Activated gamma-delta T cell treated with Interleukin-2 at 50 U/mL for 16 hours (primary cell): ENCODE measurements around the gene OR2C1.

Experiments
- DNase-seq: peaks from one replicate; pipeline ENCODE4 v3.0.0-alpha.2; 2020

OR2C1 gene

DNA sequence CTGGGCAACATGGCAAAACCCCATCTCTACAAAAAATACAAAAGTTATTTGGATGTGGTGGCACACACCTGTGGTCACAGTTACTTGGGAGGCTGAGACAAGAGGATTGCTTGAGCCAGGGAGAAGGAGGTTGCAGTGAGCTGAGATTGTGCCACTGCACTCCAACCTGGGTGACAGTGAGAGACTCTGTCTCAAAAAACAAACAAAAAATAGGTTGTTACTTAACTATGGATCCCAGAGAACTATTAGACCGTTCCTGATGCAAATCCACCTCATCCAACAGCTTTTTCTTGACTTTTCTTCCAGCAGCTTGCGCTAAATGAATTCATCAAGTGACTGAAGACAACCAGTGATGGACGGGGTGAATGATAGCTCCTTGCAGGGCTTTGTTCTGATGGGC, at the start of gene OR2C1:
Gene OR2C1, plus strand, starts transcription at position 301 of the 400 bp plus-strand sequence. Its CDS starts 52 bp downstream, at position 353.
- no peak for DNase-seq

DNA sequence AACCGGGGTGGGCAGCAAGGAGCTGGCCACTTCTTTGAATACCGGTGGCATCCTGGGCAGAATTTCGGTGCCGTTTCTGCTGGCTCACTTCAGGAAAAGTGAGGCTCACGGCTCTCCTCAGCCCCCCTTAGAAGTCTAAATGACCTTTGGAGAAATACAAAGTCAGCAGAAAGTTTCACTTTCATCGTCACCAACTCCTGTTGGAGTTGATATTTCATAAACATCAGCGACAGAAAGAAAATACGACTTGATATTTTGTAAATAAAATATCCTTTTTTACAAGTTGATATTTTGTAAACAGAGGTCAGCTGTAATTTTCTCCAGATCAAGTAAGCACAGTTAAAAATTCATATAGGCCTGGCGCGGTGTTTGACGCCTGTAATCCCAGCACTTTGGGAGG, 49.6 kb upstream of the OR2C1 start:
- DNase-seq: no peak

DNA sequence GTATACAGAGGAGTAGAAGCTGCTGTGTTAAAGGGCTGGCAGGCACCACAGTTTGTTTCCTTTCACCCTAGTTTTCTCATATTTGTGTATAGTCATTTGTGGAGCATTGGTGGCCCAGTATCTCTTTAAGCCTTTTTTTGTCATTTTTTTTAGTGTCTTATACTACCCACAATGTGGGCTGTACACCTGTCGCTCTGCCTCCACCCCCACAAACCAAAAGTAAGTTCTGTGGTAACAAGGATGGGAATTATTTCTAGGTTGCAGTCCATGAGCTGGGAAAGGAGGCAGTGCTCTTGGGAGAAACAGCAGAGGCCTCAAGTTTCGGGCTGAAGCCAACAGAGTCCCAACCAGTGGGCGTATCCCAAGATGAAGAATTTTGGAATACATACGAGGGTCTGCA, 44.2 kb upstream of the OR2C1 start:
- DNase-seq: no peak

DNA sequence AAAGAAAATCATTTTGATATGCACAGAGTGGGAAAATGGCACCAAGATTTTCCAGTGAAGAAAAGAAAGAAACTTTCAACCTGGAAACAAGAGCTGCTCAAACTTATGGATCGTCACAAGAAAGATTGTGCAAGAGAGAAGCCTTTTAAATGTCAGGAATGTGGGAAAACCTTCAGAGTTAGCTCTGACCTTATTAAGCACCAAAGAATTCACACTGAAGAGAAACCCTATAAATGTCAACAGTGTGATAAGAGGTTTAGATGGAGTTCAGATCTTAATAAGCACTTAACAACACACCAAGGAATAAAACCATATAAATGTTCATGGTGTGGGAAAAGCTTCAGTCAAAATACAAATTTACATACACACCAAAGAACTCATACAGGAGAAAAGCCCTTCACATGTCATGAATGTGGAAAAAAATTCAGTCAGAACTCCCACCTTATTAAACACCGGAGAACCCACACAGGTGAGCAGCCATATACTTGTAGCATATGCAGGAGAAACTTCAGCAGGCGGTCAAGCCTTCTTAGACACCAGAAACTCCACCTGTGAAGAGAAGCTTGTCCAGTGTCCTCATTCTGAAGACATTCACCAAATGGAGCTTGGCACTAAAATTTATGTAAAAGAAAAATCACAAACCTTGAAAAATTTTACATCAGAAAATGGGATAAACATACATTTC, 38.2 kb upstream of the OR2C1 start:
- DNase-seq: no peak

DNA sequence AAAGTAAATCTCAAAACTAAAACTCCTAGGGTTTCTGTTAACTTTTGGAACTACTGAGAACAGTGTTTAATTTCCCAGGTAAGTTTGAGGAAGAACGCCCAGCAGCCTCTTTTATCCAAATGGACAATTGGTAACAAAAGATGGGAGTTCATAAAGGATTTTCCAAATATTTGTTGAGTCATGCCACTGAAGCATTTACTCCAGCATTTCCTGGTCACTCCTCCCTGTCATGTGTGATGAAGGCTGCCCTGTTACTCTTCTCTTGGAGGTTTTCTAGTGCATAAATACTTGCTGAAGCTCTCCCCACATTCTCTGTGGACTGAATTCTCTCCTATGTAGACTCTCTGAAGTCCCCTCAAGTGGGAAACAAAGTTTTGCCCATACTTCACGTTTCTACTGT, 33.9 kb upstream of the OR2C1 start:
- no peak for DNase-seq

DNA sequence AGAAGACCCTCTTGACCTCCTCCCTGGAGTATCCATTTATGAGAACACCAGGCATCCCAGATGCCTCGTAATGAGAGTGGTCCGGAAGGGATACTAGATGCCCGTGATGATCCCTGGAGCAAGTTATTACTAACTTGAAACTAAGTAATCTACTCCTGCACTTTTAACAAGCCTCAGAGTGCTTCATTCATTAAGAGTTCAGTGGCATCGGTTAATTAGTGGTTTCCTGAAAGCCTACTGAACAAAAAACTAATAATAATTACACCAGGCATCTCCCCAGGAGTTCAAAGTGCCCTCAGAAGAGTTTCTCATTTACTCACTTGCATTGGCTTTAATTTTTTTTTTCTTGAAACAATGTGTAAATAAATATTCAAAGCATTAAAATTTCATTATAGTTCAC, 28.2 kb upstream of the OR2C1 start:
- DNase-seq: no peak

DNA sequence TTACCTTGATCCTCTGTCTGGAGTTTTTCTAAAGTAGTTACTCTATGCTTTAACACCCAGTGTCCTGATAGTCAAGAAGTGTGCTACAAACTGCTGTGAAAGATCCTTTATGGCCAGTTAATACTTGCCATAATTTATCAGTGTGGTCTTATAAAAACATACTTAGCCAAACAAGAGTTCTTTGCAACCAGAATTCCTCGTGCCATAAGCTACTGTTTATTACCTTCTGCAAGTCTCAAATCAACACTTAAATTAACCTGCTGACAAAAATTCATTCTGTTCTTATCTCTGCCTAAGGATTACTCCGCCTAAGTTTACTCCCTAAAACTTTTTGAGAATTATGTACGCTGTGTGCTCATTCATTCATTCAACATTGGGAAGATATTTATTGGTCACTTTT, 27.6 kb upstream of the OR2C1 start:
- no peak for DNase-seq

DNA sequence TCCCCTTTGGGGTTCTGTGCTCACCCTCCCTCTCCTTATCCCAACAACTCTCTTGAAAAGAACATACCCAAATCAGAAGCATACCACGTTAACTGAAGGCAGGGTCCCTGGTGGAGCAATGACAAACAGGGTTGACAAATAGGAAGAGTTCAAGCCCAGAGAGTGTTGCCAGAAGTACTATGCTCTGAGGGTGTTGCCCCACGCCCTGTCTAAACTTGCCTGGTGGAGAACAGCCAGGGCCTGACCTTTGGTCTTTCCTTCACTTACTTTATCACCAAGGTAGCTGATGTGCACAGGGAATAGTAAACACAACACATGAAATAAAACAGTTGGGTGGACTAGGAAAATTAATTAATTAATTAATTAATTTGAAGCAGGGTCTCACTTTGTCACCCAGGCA, 27.0 kb upstream of the OR2C1 start:
- no peak for DNase-seq

DNA sequence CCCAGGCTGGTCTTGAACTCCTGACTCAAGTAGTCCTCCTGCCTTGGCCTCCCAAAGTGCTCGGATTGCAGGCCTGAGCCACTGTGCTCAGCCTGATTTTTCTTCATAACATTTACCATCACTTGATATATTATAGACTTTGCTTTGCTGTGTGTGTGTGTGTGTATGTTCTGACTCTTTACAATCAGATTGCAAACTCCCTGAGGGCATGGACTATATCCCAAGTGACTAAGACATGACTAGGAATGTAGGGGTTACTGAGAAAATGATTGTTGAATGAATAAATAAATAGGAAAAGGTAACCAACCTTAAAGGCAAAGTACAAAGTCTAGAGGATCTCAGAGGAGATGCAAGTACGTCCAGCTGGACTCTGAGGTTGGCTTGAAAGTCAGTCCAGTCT, 9.6 kb upstream of the OR2C1 start:
- DNase-seq: no peak

DNA sequence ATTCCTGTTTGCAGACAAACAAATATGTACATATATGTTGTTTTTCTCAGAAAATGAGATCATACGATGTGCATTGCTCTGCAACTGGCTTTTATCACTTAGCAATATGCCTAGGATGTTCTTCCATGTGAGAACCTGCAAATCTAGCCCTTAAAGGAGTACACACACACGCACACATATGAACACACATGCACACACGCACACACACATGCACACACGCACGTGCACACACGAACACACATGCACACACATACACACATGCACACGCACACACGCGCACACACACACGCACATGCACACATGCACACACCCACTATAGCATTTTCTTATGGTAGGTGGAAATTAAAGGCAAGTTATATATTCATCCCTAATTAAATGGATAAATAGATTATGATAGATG, 8.1 kb upstream of the OR2C1 start:
- DNase-seq: no peak

DNA sequence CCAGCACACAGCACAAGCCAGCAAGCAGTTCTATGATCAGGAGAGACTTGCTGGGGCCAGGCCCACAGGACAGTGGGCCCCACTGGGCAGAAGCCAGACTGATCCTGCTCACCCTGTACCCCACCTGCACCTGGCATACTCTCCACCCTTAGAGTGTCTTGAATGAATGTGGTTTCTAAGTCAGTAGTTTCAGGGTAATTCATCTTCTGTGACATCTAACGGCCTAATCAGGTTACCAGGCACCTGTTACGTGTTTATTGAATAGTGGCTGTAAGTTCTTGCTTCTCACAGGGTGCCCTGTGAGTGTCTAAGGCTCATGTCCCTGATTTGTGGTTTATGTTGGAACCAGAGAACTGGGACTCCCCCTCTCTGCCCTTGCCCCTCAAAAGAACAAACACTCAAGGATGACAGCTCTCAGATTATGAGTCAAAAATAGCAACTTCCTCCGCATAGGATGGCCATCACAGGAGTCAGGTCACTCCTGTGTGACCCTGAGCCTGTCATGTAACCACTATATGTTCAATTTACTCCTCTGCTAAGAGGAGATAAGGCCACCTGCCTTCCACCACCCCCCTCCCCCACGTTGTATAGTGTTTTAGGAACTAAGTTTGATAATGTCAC, 7.0 kb upstream of the OR2C1 start:
- no peak for DNase-seq

DNA sequence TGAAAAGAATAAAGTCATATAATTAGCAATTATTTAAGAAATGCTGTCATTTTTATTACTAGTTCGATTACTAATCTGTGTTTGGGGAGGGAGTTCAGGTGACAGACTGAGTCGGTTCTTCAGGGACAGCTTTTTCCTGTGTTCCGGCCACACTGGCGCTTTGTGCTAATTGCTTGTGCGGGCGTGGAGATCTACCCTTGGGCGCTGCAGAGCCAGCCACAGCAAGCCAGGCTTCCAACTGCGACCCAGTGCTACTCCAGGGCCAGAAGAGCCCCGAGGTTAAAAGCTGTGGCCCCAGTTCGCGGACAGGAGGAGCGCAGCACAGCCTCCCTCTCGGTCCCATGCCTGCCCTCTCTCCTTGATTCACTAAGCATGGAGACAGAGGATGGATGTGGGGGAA, 6.5 kb upstream of the OR2C1 start:
- no peak for DNase-seq

DNA sequence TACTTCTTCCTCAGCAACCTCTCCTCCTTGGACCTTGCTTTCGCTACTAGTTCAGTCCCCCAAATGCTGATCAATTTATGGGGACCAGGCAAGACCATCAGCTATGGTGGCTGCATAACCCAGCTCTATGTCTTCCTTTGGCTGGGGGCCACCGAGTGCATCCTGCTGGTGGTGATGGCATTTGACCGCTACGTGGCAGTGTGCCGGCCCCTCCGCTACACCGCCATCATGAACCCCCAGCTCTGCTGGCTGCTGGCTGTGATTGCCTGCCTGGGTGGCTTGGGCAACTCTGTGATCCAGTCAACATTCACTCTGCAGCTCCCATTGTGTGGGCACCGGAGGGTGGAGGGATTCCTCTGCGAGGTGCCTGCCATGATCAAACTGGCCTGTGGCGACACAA, 429 bp downstream of the OR2C1 start:
- no peak for DNase-seq

DNA sequence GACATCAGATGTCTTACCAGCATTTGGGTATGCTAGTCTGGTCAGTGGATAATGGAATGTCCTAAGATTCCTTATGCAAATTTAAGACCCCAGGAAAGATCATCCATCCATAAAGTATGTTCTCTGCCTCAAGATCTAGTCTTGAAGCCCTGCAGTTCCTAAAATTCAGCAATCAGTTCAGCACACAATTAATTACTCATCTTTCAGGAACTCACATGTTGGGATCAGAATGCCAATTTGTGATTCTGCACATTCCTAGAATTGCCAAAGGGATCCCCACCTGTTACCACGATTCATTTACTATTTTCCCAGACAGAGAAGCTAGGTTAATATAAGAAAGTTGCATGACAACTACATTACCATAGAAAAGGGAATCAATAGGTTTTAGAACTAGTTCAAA, 3.2 kb downstream of the OR2C1 start:
- DNase-seq: no peak

DNA sequence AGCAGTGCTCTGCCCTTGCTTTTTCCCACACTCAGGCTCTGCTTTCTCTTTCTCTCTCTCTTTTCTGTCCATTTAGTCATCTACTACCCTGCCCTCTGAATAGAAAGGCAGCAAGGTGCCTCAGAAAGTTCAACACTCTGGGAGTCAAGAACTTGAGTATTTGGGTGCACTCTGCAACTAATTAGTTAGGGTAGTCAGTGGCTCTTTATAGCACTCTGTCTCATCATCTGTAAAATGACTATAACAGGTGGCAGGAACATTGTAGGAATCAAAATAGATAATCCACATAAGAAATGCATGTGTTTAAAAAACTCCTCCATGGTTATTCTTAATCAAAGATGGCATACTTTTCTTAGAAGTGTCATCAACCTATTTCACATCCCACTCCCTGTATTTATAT, 7.2 kb downstream of the OR2C1 start:
- DNase-seq: no peak

DNA sequence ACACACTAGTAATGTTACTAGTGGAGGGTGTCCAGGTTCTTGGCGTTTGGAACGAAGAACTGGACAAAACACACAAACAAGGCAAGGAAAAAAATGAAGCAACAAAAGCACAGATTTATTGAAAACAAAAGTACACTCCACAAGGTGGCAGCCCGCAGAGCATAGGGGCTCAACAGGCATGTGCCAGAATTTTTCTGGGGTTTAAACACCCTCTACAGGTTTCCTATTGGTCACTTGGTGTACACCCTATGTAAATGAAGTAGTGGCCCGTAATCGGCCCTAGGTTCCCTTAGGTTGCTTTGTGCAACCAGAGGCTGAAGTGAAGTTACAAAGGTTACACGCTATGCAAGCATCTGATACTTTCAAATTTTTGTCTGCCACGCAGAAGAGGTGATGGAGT, 8.1 kb downstream of the OR2C1 start:
- DNase-seq: no peak

DNA sequence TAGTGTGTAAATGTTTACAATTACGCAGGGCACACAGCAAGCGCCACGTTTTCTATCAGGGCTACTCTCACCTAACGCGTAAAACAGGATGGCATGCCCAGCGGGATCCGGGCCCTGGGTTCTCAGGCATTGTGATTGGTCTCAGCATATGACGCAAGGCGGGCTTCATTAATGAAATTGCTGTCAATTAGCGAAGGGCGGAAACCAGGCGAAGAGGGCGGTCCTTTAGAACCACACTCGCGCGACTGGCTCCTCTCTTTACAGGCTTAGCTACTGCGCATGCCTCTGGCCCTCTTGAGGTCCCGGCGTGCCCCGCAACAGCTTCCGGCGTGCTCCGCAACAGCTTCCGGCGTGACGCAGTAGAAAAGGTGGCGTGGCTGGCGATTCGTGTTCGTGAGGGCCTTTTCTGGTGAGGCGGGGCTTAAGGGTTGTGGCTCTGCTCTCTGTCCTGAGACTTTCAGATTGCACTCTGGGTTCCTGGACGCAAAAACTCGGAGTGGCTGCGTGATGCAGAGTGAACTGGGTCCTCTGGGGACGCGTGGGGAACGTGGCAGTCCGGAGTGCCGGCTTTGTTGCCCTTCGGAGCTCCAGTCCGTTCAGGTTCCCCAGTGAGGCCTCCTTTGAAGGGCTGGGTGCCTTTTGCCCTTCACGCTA, 9.2 kb downstream of the OR2C1 start:
- peak; percentile 76 for DNase-seq

DNA sequence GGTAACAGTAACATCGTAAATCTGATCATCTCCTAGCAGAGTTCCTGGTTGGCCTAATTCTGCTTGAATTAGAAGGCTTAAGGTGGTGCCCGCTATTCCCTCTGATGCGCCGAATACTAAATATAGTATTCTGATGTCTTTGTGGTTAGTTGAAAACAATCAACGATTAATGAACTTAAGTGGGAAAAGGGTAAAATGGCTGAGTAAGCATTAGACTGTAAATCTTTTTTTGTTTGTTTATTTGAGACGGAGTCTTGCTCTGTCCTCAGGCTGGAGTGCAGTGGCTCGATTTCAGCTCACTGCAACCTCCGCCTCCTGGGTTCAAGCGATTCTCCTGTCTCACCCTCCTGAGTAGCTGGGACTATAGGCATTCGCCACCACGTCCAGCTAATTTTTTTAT, 13.4 kb downstream of the OR2C1 start:
- DNase-seq: no peak

DNA sequence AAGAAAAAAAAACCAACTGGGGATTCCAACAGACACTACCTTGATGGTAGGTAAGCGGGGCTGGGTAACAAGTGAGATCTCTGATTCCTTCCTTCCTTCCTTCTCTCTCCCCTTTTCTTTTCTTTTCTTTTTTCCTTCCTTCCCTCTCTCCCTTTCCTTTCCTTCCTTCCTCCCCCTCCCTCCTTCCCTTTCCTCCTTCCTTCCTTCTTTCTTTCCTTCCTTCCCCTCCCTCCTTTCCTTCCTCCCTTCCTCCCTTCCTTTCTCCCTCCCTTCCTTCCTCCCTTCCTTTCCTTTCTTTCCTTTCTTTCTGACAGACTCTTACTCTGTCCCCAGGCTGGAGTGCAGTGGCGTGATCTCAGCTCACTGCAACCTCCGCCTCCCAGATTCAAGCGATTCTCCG, 20.0 kb downstream of the OR2C1 start:
- DNase-seq: no peak

DNA sequence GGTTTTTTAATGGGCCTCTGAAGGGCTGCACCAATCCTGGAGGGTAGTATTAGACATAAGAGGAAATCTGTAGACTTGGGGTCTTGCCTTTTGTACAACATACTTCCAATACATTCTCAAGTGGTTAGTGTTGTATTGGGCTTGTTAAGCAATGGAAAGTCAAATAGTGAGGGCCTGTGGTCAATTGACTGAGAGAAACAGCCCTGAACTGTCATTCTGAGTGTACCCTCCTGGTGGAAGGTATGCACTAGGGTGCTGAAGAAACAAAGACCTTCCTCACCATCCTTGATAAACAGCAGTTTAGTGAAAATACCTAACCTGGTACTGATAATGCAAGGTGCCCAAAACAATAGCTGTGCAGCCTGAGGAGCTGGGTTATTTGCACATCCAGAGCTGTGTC, 22.2 kb downstream of the OR2C1 start:
- DNase-seq: no peak

DNA sequence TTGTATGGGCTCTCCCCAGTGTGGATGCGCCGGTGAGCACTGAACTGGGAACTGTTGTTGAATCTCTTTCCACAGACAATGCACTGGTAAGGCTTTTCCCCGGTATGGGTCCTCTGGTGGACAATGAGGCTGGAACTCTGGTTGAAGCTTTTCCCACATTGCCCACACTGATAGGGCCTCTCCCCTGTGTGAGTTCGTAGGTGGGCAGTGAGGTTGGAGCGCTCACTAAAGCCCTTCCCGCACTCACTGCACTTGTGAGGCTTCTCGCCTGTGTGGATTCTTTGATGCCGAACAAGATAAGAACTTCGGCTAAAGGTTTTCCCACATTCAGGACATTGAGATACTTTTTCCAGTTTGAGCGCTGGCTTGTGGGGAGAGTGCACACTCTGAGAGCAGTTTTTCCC, 27.4 kb downstream of the OR2C1 start:
- no peak for DNase-seq

DNA sequence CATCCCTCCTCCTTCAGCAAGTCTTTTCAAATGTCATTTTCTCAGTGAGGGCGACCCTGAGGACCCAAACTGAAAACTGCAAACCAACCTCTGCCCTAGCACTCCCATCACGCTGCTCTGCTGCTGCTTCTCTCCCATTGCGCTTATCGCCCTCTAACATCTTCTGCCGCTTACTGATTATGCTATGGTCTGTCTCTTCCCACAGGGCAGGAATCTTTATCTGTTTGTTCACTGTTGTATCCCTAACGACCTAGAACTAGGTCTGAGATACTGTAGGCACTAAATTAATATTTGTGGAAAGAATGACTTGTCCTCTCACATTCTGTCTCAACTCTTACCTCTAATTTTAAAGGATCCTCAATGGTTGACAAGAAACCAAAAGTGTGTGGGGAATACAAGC, 32.6 kb downstream of the OR2C1 start:
- no peak for DNase-seq

DNA sequence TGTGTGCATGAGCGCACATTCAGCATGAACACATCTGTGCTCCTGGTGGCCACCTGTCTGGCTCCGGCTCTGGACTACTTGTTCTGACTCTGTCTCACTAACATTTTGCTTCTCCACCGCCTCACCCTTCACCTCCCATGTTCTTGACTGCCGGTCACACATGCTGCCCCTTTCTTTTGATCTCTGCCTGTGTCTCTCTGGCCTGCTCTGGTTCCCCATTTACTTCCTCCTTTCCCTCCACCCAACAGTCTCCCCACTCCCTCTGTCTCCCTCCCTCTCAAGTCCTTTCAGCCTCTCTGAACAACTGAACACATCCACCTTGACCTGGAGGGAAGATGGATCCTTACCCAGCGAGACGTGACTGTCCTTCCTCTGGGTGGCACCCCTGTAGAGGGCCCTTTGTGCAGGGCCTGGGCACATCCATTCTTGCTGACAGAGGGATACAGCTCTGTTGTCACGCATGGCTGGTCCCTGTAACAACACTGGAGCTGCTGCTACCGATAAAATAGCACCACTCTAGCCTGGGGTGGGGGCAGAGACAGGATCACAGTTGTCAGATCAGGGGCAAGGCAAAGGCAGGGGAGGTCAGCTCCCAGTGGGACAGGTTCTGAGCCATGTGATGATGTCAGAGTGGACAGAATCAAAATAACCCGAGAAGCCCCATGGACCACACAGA, 34.1 kb downstream of the OR2C1 start:
- no peak for DNase-seq

DNA sequence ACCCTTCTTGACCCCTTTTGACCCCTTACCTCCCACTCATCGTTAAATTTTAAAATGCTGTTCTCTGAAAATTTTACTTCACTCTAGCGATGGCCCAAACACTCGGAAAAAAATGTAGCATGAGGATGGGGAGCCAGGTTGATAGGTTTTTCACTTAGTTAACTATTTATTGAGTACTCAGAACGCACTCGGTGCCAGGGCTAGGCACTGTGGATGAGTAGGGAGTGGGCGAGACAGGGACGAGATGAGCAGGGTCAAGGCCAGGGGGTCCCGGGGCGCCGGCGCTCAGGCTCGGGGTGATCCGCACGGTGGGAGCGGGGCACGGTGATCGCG, 44.7 kb downstream of the OR2C1 start:
- no peak for DNase-seq
